GM23338 (cell line): ENCODE data around the gene CALCOCO1. TPM values are rescaled to one million over a fixed set of nuclear protein-coding genes. Genes with fewer than 3 reads are reported as not detected.
"Not testable (repeated sequence)": the region's sequence is repeated elsewhere in the genome, so short reads cannot be mapped to it uniquely, and the experiment has no call there.

Experiments used
- ATAC-seq: fragments of 200-7000 bp; cut with Tn5 transposase; 3 replicates; pipeline ENCODE4 v1.9.1; 2020
- DNase-seq: peaks from one replicate; pipeline ENCODE4 v3.0.0-alpha.2; 2015; ENCODE audit warnings: low spot score
- H2AFZ ChIP-seq: fragments of 200-600 bp; sonication (generic); 2 replicates; pipeline ENCODE4 v1.8.0; 2016; ENCODE audit warnings: antibody characterized with exemption, mild to moderate bottlenecking, moderate library complexity
- H3F3A ChIP-seq: fragments of 200-600 bp; sonication (generic); replicated peaks from 2 replicates; pipeline ENCODE4 v1.8.0; 2017; ENCODE audit warnings: antibody characterized with exemption, mixed run types, low read depth
- H3K27ac ChIP-seq: fragments of 200-600 bp; sonication (generic); 2 replicates; pipeline ENCODE4 v1.6.1; 2016; ENCODE audit warnings: low read depth
- H3K27me3 ChIP-seq: fragments of 200-600 bp; sonication (generic); 2 replicates; pipeline ENCODE4 v1.8.0; 2016; ENCODE audit warnings: mild to moderate bottlenecking, mixed run types, moderate library complexity; ENCODE audit not compliant: insufficient read depth
- H3K36me3 ChIP-seq: fragments of 200-600 bp; sonication (generic); 2 replicates; pipeline ENCODE4 v1.8.0; 2016; ENCODE audit warnings: mild to moderate bottlenecking; ENCODE audit not compliant: insufficient read depth
- H3K4me1 ChIP-seq: fragments of 200-600 bp; sonication (generic); 2 replicates; pipeline ENCODE4 v1.8.0; 2016; ENCODE audit warnings: mild to moderate bottlenecking, moderate library complexity; ENCODE audit not compliant: insufficient read depth
- H3K4me2 ChIP-seq: fragments of 200-600 bp; sonication (generic); 2 replicates; pipeline ENCODE4 v1.7.1; 2017; ENCODE audit warnings: mixed run types
- H3K4me3 ChIP-seq: fragments of 200-600 bp; sonication (generic); 2 replicates; pipeline ENCODE4 v1.6.1; 2016; ENCODE audit warnings: mixed run types
- H3K79me2 ChIP-seq: fragments of 200-600 bp; sonication (generic); replicated peaks from 2 replicates; pipeline ENCODE4 v1.8.0; 2017; ENCODE audit warnings: mild to moderate bottlenecking; ENCODE audit not compliant: insufficient read depth
- H3K9me2 ChIP-seq: fragments of 200-600 bp; sonication (generic); 2 replicates; pipeline ENCODE4 v1.8.0; 2017; ENCODE audit not compliant: insufficient read depth
- H4K20me1 ChIP-seq: fragments of 200-600 bp; sonication (generic); replicated peaks from 2 replicates; pipeline ENCODE4 v1.8.0; 2017; ENCODE audit warnings: mild to moderate bottlenecking; ENCODE audit not compliant: insufficient read depth
- H3K27ac Mint-ChIP-seq: 2 replicates; pipeline ENCODE4 v1.8.0; 2020; ENCODE audit warnings: inconsistent platforms, mild to moderate bottlenecking, moderate library complexity, mixed read lengths
- H3K27me3 Mint-ChIP-seq: 3 replicates; pipeline ENCODE4 v1.8.0; 2022; ENCODE audit warnings: low read depth, mild to moderate bottlenecking, moderate library complexity, mixed read lengths, inconsistent platforms; ENCODE audit not compliant: insufficient read depth, poor library complexity
- H3K36me3 Mint-ChIP-seq: 3 replicates; pipeline ENCODE4 v1.8.0; 2021; ENCODE audit warnings: low read depth, mild to moderate bottlenecking, inconsistent platforms, moderate library complexity, mixed read lengths
- H3K4me1 Mint-ChIP-seq: 3 replicates; pipeline ENCODE4 v1.8.0; 2020; ENCODE audit warnings: mild to moderate bottlenecking, inconsistent platforms, mixed read lengths
- H3K4me3 Mint-ChIP-seq: 3 replicates; pipeline ENCODE4 v1.8.0; 2021; ENCODE audit warnings: moderate library complexity, mild to moderate bottlenecking, inconsistent platforms, mixed read lengths
- H3K9me3 Mint-ChIP-seq: 3 replicates; pipeline ENCODE4 v1.8.0; 2020; ENCODE audit warnings: moderate library complexity, mild to moderate bottlenecking, inconsistent platforms, mixed read lengths
- CTCF ChIP-seq, 2 experiments: fragments of 200-600 bp in 1 of 2; sonication (generic) in 1 of 2; conservative IDR thresholded peaks; 2 replicates each; pipeline versions ENCODE4 v1.5.1 to v1.6.1; 2016 to 2017; ENCODE audit warnings: antibody characterized with exemption in 2 of 2, low read depth in 2 of 2, mild to moderate bottlenecking in 2 of 2, moderate library complexity in 1 of 2
- EZH2phosphoT487 ChIP-seq: fragments of 200-600 bp; sonication (generic); IDR thresholded peaks from one replicate; pipeline ENCODE4 v1.8.1; 2018; ENCODE audit warnings: antibody characterized with exemption; ENCODE audit not compliant: unreplicated experiment
- ZNF462 ChIP-seq: fragments of 250-450 bp; sonication (Bioruptor Pico); IDR thresholded peaks from 2 replicates; pipeline ENCODE4 v1.5.0; 2020; ENCODE audit warnings: mild to moderate bottlenecking, moderate library complexity
- polyA plus RNA-seq: library from polyadenylated mRNA; unstranded; fragments of >200 nt; fragmentation: Nextera tagmentation; extraction: Ambion mirVana; gene quantifications from 2 replicates; pipeline ENCODE4 v1.2.1, GENCODE V29; 2016
- total RNA-seq: library from RNA; depleted of rRNA; stranded (reverse); fragments of >200 nt; shearing (Covaris generic); gene quantifications from 2 replicates; pipeline ENCODE4 v1.2.3, GENCODE V29; 2014

The CALCOCO1 gene
- total and polyA plus RNA-seq, 2 experiments from 2014 or later: 6.5 to 20.4 TPM

- not testable (repeated sequence) for H3K36me3 Mint-ChIP-seq, H3K4me3 ChIP-seq, H3K27ac ChIP-seq, H3K4me2 ChIP-seq, H3K9me2 ChIP-seq, H3K27me3 ChIP-seq, H3K9me3 Mint-ChIP-seq, H3K36me3 ChIP-seq, H3K4me1 ChIP-seq, DNase-seq, H4K20me1 ChIP-seq, H3K27ac Mint-ChIP-seq, H3F3A ChIP-seq, H3K27me3 Mint-ChIP-seq, H2AFZ ChIP-seq, H3K4me3 Mint-ChIP-seq, H3K79me2 ChIP-seq, ATAC-seq, H3K4me1 Mint-ChIP-seq
Measured at GRCh38 chr12:53718567-53718966, 8.7 kb downstream of the CALCOCO1 start.

- Histone ChIP-seq H3K9me2 (no peaks in the 10 kb centered on the region), H3K79me2 (no peaks in the 10 kb centered on the region), H3K4me3 (no peak overlapping the region), H4K20me1 (no peaks in the 10 kb centered on the region), H3K27ac (no peak overlapping the region), H3K27me3 (no peaks in the 10 kb centered on the region), H3K36me3 (no peaks in the 10 kb centered on the region), H2AFZ (no peak overlapping the region), H3F3A (no peaks in the 10 kb centered on the region), H3K4me1 (no peaks in the 10 kb centered on the region), H3K4me2 (no peak overlapping the region)
- Mint-ChIP-seq H3K27me3 (peaks cover 5% of the 10 kb centered on the region), H3K4me3 (no peak overlapping the region), H3K4me1 (peaks cover 7% of the 10 kb centered on the region; the same call in 2 of the 3 replicates), H3K9me3 (no peaks in the 10 kb centered on the region), H3K36me3 (no peaks in the 10 kb centered on the region), H3K27ac (no peak overlapping the region)
- no peak for TF ChIP-seq CTCF (conservative IDR thresholded peaks at IDR 0.05; ENCODE audit: low read depth in 2 of 2)
- no peak for TF ChIP-seq EZH2phosphoT487
- no peak for TF ChIP-seq ZNF462 (CRISPR knock-in tag)
- no peak for DNase-seq
- no peak for ATAC-seq
Measured at GRCh38 chr12:53717319-53717718, 9.9 kb downstream of the CALCOCO1 start.
